Ramos (cell line): ENCODE results near the gene NDOR1.

ENCODE experiments used
- in situ Hi-C: fragments of 300-500 bp; cut with MboI; formaldehyde crosslinking; loops from one replicate; pipeline ENCODE4 v1.14.3; 2022; ENCODE audit warnings: low sequenced_read_pairs; ENCODE audit not compliant: unreplicated experiment

The NDOR1 gene

GRCh38 chr9:137239541-137240200 lies 34.2 kb downstream of the NDOR1 start:
- in situ Hi-C loops: loop anchor here (25.0 kb wide), 1 partner anchor 452 kb away; the partner anchor contains the start of genes CCDC183 and TMEM141

GRCh38 chr9:137240318-137240840 lies 34.9 kb downstream of the NDOR1 start:
- in situ Hi-C loops: loop anchor here (25.0 kb wide), 1 partner anchor 453 kb away; the partner anchor contains the start of genes CCDC183 and TMEM141

GRCh38 chr9:137240841-137241489 lies 35.5 kb downstream of the NDOR1 start, which contains the start of gene TUBB4B:
TSS of gene TUBB4B (plus strand) at chr9:137241287. CDS start at chr9:137241361, 74 bp downstream.
- in situ Hi-C loops: loop anchor here (25.0 kb wide), 1 partner anchor 454 kb away; the partner anchor contains the start of genes CCDC183 and TMEM141

- in situ Hi-C loops: loop anchor here (25.0 kb wide), 1 partner anchor 454 kb away; the partner anchor contains the start of genes CCDC183 and TMEM141
These were observed 36.2 kb downstream of the NDOR1 start for GRCh38 chr9:137241490-137242268.

GRCh38 chr9:137242269-137243203 lies 37.0 kb downstream of the NDOR1 start:
- in situ Hi-C loops: loop anchor here (25.0 kb wide), 1 partner anchor 455 kb away; the partner anchor contains the start of genes CCDC183 and TMEM141

GRCh38 chr9:137243266-137243625 lies 37.7 kb downstream of the NDOR1 start:
- in situ Hi-C loops: loop anchor here (25.0 kb wide), 1 partner anchor 456 kb away; the partner anchor contains the start of genes CCDC183 and TMEM141

- in situ Hi-C loops: loop anchor here (25.0 kb wide), 1 partner anchor 457 kb away; the partner anchor contains the start of genes CCDC183 and TMEM141
These were observed 38.4 kb downstream of the NDOR1 start for GRCh38 chr9:137243626-137244485.

- in situ Hi-C loops: loop anchor here (25.0 kb wide), 1 partner anchor 457 kb away; the partner anchor contains the start of genes CCDC183 and TMEM141
These were observed 39.3 kb downstream of the NDOR1 start for GRCh38 chr9:137244486-137245449.

GRCh38 chr9:137245450-137246421 lies 40.2 kb downstream of the NDOR1 start:
- in situ Hi-C loops: loop anchor here (25.0 kb wide), 1 partner anchor 458 kb away; the partner anchor contains the start of genes CCDC183 and TMEM141

- in situ Hi-C loops: loop anchor here (25.0 kb wide), 1 partner anchor 460 kb away; the partner anchor contains the start of genes CCDC183 and TMEM141
These were observed 41.8 kb downstream of the NDOR1 start for GRCh38 chr9:137247135-137247915.

- in situ Hi-C loops: loop anchor here (25.0 kb wide), 1 partner anchor 461 kb away; the partner anchor contains the start of genes CCDC183 and TMEM141
These were observed 42.3 kb downstream of the NDOR1 start for GRCh38 chr9:137247916-137248175.

- in situ Hi-C loops: no loop called here
These were observed 45.1 kb downstream of the NDOR1 start for GRCh38 chr9:137250329-137251193.

- in situ Hi-C loops: no loop called here
These were observed 45.6 kb downstream of the NDOR1 start, which contains the start of gene STPG3 for GRCh38 chr9:137251194-137251461. TSS of gene STPG3 (plus strand) at chr9:137251286. CDS start at chr9:137251287, 1 bp downstream.
